GM23248 (cell line): Measurements from ENCODE around the gene MAST1. TPM values are rescaled to one million over a fixed set of nuclear protein-coding genes. Genes with fewer than 3 reads are reported as not detected.

ENCODE experiments used
- DNase-seq: peaks from one replicate; pipeline ENCODE4 v3.0.0-alpha.2; 2015
- H2AFZ ChIP-seq: fragments of 200-600 bp; sonication (generic); 2 replicates; pipeline ENCODE4 v1.6.1; 2016; ENCODE audit warnings: antibody characterized with exemption
- H3F3A ChIP-seq: fragments of 200-600 bp; sonication (generic); 2 replicates; pipeline ENCODE4 v1.6.1; 2016; ENCODE audit warnings: mild to moderate bottlenecking, antibody characterized with exemption, mixed run types; ENCODE audit not compliant: insufficient read depth
- H3K27ac ChIP-seq: fragments of 200-600 bp; sonication (generic); 2 replicates; pipeline ENCODE4 v1.5.1; 2016; ENCODE audit warnings: mild to moderate bottlenecking
- H3K27me3 ChIP-seq: fragments of 200-600 bp; sonication (generic); replicated peaks from 2 replicates; pipeline ENCODE4 v1.6.1; 2016; ENCODE audit warnings: mild to moderate bottlenecking; ENCODE audit not compliant: insufficient read depth
- H3K36me3 ChIP-seq: fragments of 200-600 bp; sonication (generic); 2 replicates; pipeline ENCODE4 v1.6.1; 2016; ENCODE audit warnings: low read depth, mild to moderate bottlenecking
- H3K4me1 ChIP-seq: fragments of 200-600 bp; sonication (generic); 2 replicates; pipeline ENCODE4 v1.6.1; 2016; ENCODE audit warnings: mild to moderate bottlenecking; ENCODE audit not compliant: insufficient read depth
- H3K4me2 ChIP-seq: fragments of 200-600 bp; sonication (generic); one replicate; pipeline ENCODE4 v1.6.1; 2016; ENCODE audit warnings: mild to moderate bottlenecking; ENCODE audit not compliant: unreplicated experiment
- H3K4me3 ChIP-seq: fragments of 200-600 bp; sonication (generic); 2 replicates; pipeline ENCODE4 v1.5.1; 2016; ENCODE audit warnings: mild to moderate bottlenecking
- H3K79me2 ChIP-seq: fragments of 200-600 bp; sonication (generic); 2 replicates; pipeline ENCODE4 v1.6.1; 2016; ENCODE audit warnings: mild to moderate bottlenecking; ENCODE audit not compliant: insufficient read depth
- H3K9ac ChIP-seq: fragments of 200-600 bp; sonication (generic); 2 replicates; pipeline ENCODE4 v1.6.1; 2016; ENCODE audit warnings: mild to moderate bottlenecking
- H3K9me2 ChIP-seq: fragments of 200-600 bp; sonication (generic); 2 replicates; pipeline ENCODE4 v1.6.1; 2016; ENCODE audit warnings: mixed run types, mild to moderate bottlenecking, moderate library complexity; ENCODE audit not compliant: insufficient read depth
- H3K9me3 ChIP-seq: fragments of 200-600 bp; sonication (generic); one replicate; pipeline ENCODE4 v1.6.1; 2017; ENCODE audit warnings: low read depth
- H4K20me1 ChIP-seq: fragments of 200-600 bp; sonication (generic); 2 replicates; pipeline ENCODE4 v1.6.0; 2016; ENCODE audit not compliant: insufficient read depth
- EZH2 ChIP-seq: fragments of 200-600 bp; sonication (generic); IDR thresholded peaks from 2 replicates; pipeline ENCODE4 v1.6.1; 2018; ENCODE audit warnings: antibody characterized with exemption, mild to moderate bottlenecking; ENCODE audit not compliant: insufficient read depth, poor library complexity, severe bottlenecking
- EZH2phosphoT487 ChIP-seq: fragments of 200-600 bp; sonication (generic); IDR thresholded peaks from 2 replicates; pipeline ENCODE4 v1.6.1; 2018; ENCODE audit warnings: antibody characterized with exemption, moderate library complexity, mild to moderate bottlenecking, low read depth; ENCODE audit not compliant: insufficient read depth
- WGBS, 2 experiments: methylation state at CpG; one replicate each; pipeline ENCODE4 v1.1.6; 2015 to 2017; ENCODE audit warnings: low lambda C conversion rate in 2 of 2, low coverage in 1 of 2; ENCODE audit errors: missing lambda C conversion rate in 2 of 2; 5-methylcytosine and 5-hydroxymethylcytosine counted together
- in situ Hi-C: fragments of 300-500 bp; cut with MboI; formaldehyde crosslinking; loops from 2 replicates; pipeline ENCODE4 v1.15.0; 2020
- polyA plus RNA-seq: library from polyadenylated mRNA; unstranded; fragments of >200 nt; fragmentation: Nextera tagmentation; extraction: Ambion mirVana; gene quantifications from 2 replicates; pipeline ENCODE4 v1.2.1, GENCODE V29; 2016
- total RNA-seq: library from RNA; depleted of rRNA; stranded (reverse); fragments of >200 nt; shearing (Covaris generic); gene quantifications from 2 replicates; pipeline ENCODE4 v1.2.3, GENCODE V29; 2014

Gene MAST1
- total and polyA plus RNA-seq, 2 experiments from 2014 or later: 0.24 TPM; not detected in 1

DNA sequence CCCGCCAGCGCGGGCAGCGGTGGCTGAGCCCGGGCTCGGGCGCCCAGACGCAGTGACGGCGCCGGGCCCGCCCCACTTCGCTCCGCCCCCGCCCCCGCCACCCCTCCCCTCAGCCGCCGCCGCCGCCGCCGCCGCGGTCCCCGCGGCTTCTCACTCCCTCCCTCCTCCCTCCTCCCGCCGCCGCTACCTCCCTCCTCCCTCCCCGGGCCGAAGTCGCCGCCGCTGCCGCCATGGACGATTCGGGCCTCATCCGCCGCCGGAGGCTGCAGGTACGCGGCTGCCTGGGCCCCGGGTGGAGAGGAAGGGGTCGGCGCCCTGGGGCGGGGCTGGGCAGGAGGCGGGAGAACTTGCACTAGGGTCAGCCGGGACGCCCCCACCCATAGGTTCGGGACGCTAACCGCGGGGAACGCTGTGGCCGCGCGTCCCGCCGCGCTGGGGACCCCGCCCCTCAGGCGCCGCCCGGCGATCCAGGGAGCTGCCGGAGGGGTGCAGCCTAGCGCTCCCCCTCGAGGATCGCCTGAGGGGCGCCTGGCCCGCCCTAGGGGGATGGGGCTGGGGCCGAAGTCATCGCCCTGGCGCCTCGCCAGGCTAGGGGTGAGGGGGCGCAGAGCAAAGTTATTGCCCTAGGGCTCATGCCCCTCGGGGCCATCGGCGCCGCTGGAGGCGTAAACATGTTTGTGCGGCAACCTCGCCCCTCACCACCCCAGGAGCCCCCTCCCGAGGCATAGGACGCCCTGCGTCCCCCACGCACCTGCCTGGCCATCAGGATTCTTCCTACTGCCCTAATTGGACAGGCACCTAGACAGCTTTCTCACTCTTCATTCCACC is 4.4 kb upstream of the MAST1 start:
- peaks cover 48% of the 10 kb centered on the region for H3K27me3 ChIP-seq
- TF ChIP-seq EZH2phosphoT487 (no peak), EZH2 (no peak)
- H3K9me3 ChIP-seq: no peaks in the 10 kb centered on the region
- H2AFZ ChIP-seq: no peak overlapping the region
- peak overlapping the region; percentile 63 for H3K4me3 ChIP-seq
- 0 out of 2 replicates have a peak, but pooled peaks cover 11% of the 10 kb centered on the region for H3F3A ChIP-seq
- no peak overlapping the region for H3K4me2 ChIP-seq
- no peak overlapping the region for H3K9ac ChIP-seq
- H4K20me1 ChIP-seq: no peaks in the 10 kb centered on the region
- no peaks in the 10 kb centered on the region for H3K4me1 ChIP-seq
- WGBS, 2 experiments: 1 to 2% methylated on average over 25 to 70 of the region's 87 CpGs
- no peaks in the 10 kb centered on the region for H3K79me2 ChIP-seq
- peak; percentile 45 for DNase-seq
- in situ Hi-C loops: no loop called here
- H3K36me3 ChIP-seq: no peaks in the 10 kb centered on the region
- H3K9me2 ChIP-seq: no peaks in the 10 kb centered on the region
- no peak overlapping the region for H3K27ac ChIP-seq

DNA sequence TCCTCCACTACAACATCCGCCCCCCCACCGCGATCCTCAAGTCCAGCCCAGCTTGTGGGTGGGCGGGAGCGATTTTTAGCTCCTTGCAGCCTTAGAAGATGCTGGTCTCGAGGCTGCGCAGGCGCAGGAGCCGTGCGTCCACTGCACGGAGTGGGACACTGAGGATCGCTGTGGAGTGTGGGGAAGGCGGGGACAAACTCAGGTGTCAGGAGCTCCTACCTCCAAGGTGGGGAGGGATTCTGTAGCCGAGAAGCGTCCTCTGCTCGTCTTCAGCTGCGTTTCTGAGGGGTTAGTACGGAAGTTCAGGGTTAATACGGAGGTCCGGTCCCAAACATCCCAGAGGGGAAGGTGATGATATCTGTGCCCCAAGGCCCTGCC is 3.8 kb upstream of the MAST1 start, which contains the start of gene RTBDN:
Gene RTBDN (minus strand): TSS at position 14 of the 378 bp plus-strand sequence. CDS start 4,600 bp downstream, outside the sequence.
- Histone ChIP-seq H3K27ac (no peak within 1 kb of the TSS), H3F3A (0 out of 2 replicates have a peak, but pooled peaks cover 11% of the 10 kb centered on the region), H3K4me1 (no peaks in the 10 kb centered on the region), H3K79me2 (no peaks in the 10 kb centered on the region), H3K9me2 (no peaks in the 10 kb centered on the region), H3K9ac (no peak within 1 kb of the TSS), H2AFZ (no peak within 1 kb of the TSS), H3K36me3 (no peaks in the 10 kb centered on the region), H3K27me3 (peaks cover 54% of the 10 kb centered on the region), H3K4me2 (no peak within 1 kb of the TSS), H3K4me3 (peak within 1 kb of the TSS; percentile 63), H4K20me1 (no peaks in the 10 kb centered on the region), H3K9me3 (no peaks in the 10 kb centered on the region)
- no peak for TF ChIP-seq EZH2phosphoT487
- TF ChIP-seq EZH2: no peak
- in situ Hi-C loops: no loop called here
- WGBS, 2 experiments: 7 to 9% methylated on average over 20 of the region's 20 CpGs
- peak; percentile 28 for DNase-seq

- Histone ChIP-seq H3K9ac (no peak overlapping the region), H4K20me1 (no peaks in the 10 kb centered on the region), H3K9me2 (no peaks in the 10 kb centered on the region), H3K4me1 (no peaks in the 10 kb centered on the region), H3K4me3 (no peak overlapping the region), H3K4me2 (no peak overlapping the region), H3K27ac (no peak overlapping the region), H3K27me3 (peaks cover 60% of the 10 kb centered on the region), H3K9me3 (no peaks in the 10 kb centered on the region), H3F3A (0 out of 2 replicates have a peak, but pooled peaks cover 11% of the 10 kb centered on the region), H3K79me2 (no peaks in the 10 kb centered on the region), H3K36me3 (no peaks in the 10 kb centered on the region), H2AFZ (no peak overlapping the region)
- 5 to 9% methylated on average over 29 to 39 of the region's 39 CpGs for WGBS, 2 experiments
- in situ Hi-C loops: no loop called here
- peak; percentile 70 for DNase-seq
- no peak for TF ChIP-seq EZH2phosphoT487
- peak; percentile 3 for TF ChIP-seq EZH2
These were observed 3.1 kb upstream of the MAST1 start for GRCh38 chr19:12834976-12835757.

DNA sequence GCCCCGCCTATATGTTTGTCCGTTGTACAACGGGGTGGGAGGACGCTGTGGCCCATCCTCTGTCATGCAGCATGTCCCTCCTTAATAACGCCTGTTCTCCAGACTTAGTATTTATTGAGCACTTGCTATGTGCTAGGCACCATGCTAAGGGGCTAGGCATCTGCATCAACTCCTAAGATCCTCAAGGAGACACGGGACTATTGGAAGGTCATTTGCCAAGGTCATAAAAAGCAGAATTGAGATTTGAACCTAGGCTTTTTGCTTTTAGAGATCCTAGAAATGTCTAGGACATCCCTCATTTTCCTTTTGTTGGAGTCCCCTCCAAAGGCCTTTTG is 1.8 kb upstream of the MAST1 start:
- no peak overlapping the region for H3K4me3 ChIP-seq
- H4K20me1 ChIP-seq: no peaks in the 10 kb centered on the region
- no peak for TF ChIP-seq EZH2phosphoT487
- TF ChIP-seq EZH2: no peak
- no peak overlapping the region for H3K9ac ChIP-seq
- WGBS, 2 experiments: 0 to 2% methylated on average over 6 of the region's 6 CpGs
- in situ Hi-C loops: no loop called here
- H3K27me3 ChIP-seq: peaks cover 68% of the 10 kb centered on the region
- H2AFZ ChIP-seq: no peak overlapping the region; the same call in 1 of the 2 replicates
- no peaks in the 10 kb centered on the region for H3K36me3 ChIP-seq
- H3K4me2 ChIP-seq: no peak overlapping the region
- DNase-seq: no peak
- no peaks in the 10 kb centered on the region for H3K9me2 ChIP-seq
- H3K4me1 ChIP-seq: no peaks in the 10 kb centered on the region; the same call in 1 of the 2 replicates
- H3F3A ChIP-seq: 0 out of 2 replicates have a peak, but pooled peaks cover 13% of the 10 kb centered on the region
- H3K27ac ChIP-seq: no peak overlapping the region
- no peaks in the 10 kb centered on the region for H3K9me3 ChIP-seq
- no peaks in the 10 kb centered on the region for H3K79me2 ChIP-seq
